PC-9 (cell line): Measurements from ENCODE around the gene PAK4. TPM values are rescaled to one million over a fixed set of nuclear protein-coding genes. Genes with fewer than 3 reads are reported as not detected.

Experiments used
- Bru-seq: library from RNA; stranded (reverse); fragments of 400-500 nt; gene quantifications from one replicate; lab custom pipeline; 2021; lab: Mats Ljungman, UMichigan
- BruChase-seq, 2 experiments: library from RNA; stranded (reverse); fragments of 400-500 nt; gene quantifications; one replicate each; lab custom pipeline; 2021; lab: Mats Ljungman, UMichigan
- BruUV-seq: library from RNA; stranded (reverse); fragments of 400-500 nt; replicated peaks from 2 replicates; lab custom pipeline; 2021; lab: Mats Ljungman, UMichigan
- CTCF ChIA-PET: fragments of 300-600 bp; sonication (Branson Sonifier 250); formaldehyde crosslinking; loops from one replicate; lab custom pipeline; 2022; ENCODE audit warnings: antibody characterized with exemption; lab: Charles Lee
- POLR2A ChIA-PET: fragments of 300-600 bp; sonication (Branson Sonifier 250); formaldehyde crosslinking; loops from one replicate; lab custom pipeline; 2022; ENCODE audit warnings: antibody characterized with exemption; ENCODE audit not compliant: unreplicated experiment; lab: Charles Lee
- DNase-seq, 2 experiments: peaks; one replicate each; pipeline versions ENCODE4 v3.0.0 to v3.0.0-alpha.2; 2015 to 2022; ENCODE audit warnings: mixed read lengths in 1 of 2
- H2AFZ ChIP-seq: fragments of 200-600 bp; sonication (generic); 2 replicates; pipeline ENCODE4 v1.8.1; 2017; ENCODE audit warnings: antibody characterized with exemption
- H3F3A ChIP-seq: fragments of 200-600 bp; sonication (generic); 2 replicates; pipeline ENCODE4 v1.8.1; 2017; ENCODE audit warnings: antibody characterized with exemption, mild to moderate bottlenecking, low read depth; ENCODE audit not compliant: insufficient read depth
- H3K27ac ChIP-seq: fragments of 200-600 bp; sonication (generic); 2 replicates; pipeline ENCODE4 v1.6.1; 2016; ENCODE audit warnings: mixed run types
- H3K27me3 ChIP-seq: fragments of 200-600 bp; sonication (generic); 2 replicates; pipeline ENCODE4 v1.6.1; 2016; ENCODE audit warnings: low read depth, mixed run types; ENCODE audit not compliant: insufficient read depth
- H3K36me3 ChIP-seq: fragments of 200-600 bp; sonication (generic); 2 replicates; pipeline ENCODE4 v1.6.1; 2016; ENCODE audit warnings: low read depth, mixed run types
- H3K4me1 ChIP-seq: fragments of 200-600 bp; sonication (generic); replicated peaks from 2 replicates; pipeline ENCODE4 v1.6.1; 2016; ENCODE audit warnings: mixed run types; ENCODE audit not compliant: insufficient read depth
- H3K4me2 ChIP-seq: fragments of 200-600 bp; sonication (generic); 2 replicates; pipeline ENCODE4 v1.6.1; 2017; ENCODE audit warnings: mixed run types
- H3K4me3 ChIP-seq: fragments of 200-600 bp; sonication (generic); 2 replicates; pipeline ENCODE4 v1.6.1; 2016; ENCODE audit warnings: mixed run types
- H3K79me2 ChIP-seq: fragments of 200-600 bp; sonication (generic); 2 replicates; pipeline ENCODE4 v1.6.1; 2017; ENCODE audit warnings: low read depth, mixed run types
- H3K9me2 ChIP-seq: fragments of 200-600 bp; sonication (generic); 2 replicates; pipeline ENCODE4 v1.8.1; 2017; ENCODE audit warnings: mild to moderate bottlenecking; ENCODE audit not compliant: insufficient read depth
- H3K9me3 ChIP-seq: fragments of 200-600 bp; sonication (generic); 2 replicates; pipeline ENCODE4 v1.8.1; 2016; ENCODE audit warnings: low read depth; ENCODE audit not compliant: insufficient read depth
- H4K20me1 ChIP-seq: fragments of 200-600 bp; sonication (generic); 2 replicates; pipeline ENCODE4 v1.8.1; 2017; ENCODE audit not compliant: insufficient read depth
- EZH2 ChIP-seq: fragments of 200-600 bp; sonication (generic); IDR thresholded peaks from 2 replicates; pipeline ENCODE4 v1.8.0; 2017; ENCODE audit warnings: antibody characterized with exemption, low read depth
- intact Hi-C: fragments of 100-400 bp; cut with micrococcal nuclease; formaldehyde crosslinking; loops from one replicate; pipeline ENCODE4 v1.10.0; 2022; ENCODE audit not compliant: unreplicated experiment
- long read RNA-seq: library from polyadenylated mRNA; stranded (forward); transcript quantifications from one replicate; pipeline ENCODE4 v2.0.0, GENCODE V29; 2022
- total RNA-seq: library from RNA; stranded (reverse); gene quantifications from 2 replicates; pipeline ENCODE4 v1.2.3, GENCODE V29; 2021
- TF ChIP-seq, protein P1 (sequence below): fragments of 200-600 bp; sonication (generic); conservative IDR thresholded peaks from 2 replicates; pipeline ENCODE4 v1.6.1; 2017; ENCODE audit warnings: mixed run types, antibody characterized with exemption, mild to moderate bottlenecking, moderate library complexity

Gene PAK4
- total RNA-seq (77.8 and 90.2 TPM in 2 replicates), Bru-seq, nascent RNA (percentile 70 among the genes with signal in this experiment), BruChase-seq, experiment 1, labeled RNA remaining after a 2-hour chase (percentile 63 among the genes with signal in this experiment), BruChase-seq, experiment 2, labeled RNA remaining after a 6-hour chase (percentile 73 among the genes with signal in this experiment)
- long read RNA-seq, full-length matches to known transcripts = 17 of 76 reads
- long read RNA-seq, partial matches to known transcripts = 10 of 76 reads
- long read RNA-seq, other reads (novel, unspliced or antisense) = 49 of 76 reads

- ChIA-PET POLR2A (interaction anchor here (0.6 kb wide), 1 partner anchor 310 kb away, joined by 4 read pairs; the partner anchor contains the start of gene RPS16), CTCF (no interaction called here)
- no peaks in the 10 kb centered on the region for H3K9me2 ChIP-seq
- peak within 1 kb of the TSS; percentile 83 for H3K4me2 ChIP-seq
- peak within 1 kb of the TSS; percentile 80 for H3K4me3 ChIP-seq
- TF ChIP-seq EZH2 = no peak
- TF ChIP-seq, protein P1, sequence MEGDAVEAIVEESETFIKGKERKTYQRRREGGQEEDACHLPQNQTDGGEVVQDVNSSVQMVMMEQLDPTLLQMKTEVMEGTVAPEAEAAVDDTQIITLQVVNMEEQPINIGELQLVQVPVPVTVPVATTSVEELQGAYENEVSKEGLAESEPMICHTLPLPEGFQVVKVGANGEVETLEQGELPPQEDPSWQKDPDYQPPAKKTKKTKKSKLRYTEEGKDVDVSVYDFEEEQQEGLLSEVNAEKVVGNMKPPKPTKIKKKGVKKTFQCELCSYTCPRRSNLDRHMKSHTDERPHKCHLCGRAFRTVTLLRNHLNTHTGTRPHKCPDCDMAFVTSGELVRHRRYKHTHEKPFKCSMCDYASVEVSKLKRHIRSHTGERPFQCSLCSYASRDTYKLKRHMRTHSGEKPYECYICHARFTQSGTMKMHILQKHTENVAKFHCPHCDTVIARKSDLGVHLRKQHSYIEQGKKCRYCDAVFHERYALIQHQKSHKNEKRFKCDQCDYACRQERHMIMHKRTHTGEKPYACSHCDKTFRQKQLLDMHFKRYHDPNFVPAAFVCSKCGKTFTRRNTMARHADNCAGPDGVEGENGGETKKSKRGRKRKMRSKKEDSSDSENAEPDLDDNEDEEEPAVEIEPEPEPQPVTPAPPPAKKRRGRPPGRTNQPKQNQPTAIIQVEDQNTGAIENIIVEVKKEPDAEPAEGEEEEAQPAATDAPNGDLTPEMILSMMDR = no peak
- peaks cover 47% of the 10 kb centered on the region for H3K79me2 ChIP-seq
- H3K9me3 ChIP-seq = no peaks in the 10 kb centered on the region
- H4K20me1 ChIP-seq = peaks cover 30% of the 10 kb centered on the region
- H3K36me3 ChIP-seq = no peaks in the 10 kb centered on the region
- peaks cover 18% of the 10 kb centered on the region; the same call in 1 of the 2 replicates for H3F3A ChIP-seq
- peak within 1 kb of the TSS; percentile 74 for H2AFZ ChIP-seq
- H3K4me1 ChIP-seq = peaks cover 9% of the 10 kb centered on the region
- intact Hi-C loops = loop anchor here (1.0 kb wide), 3 partner anchors 29 to 287 kb away; partner anchors contain the start of gene PLEKHG2
- DNase-seq = peak; percentile 92 to 97
- BruUV-seq = no TSS peak
- no peaks in the 10 kb centered on the region for H3K27me3 ChIP-seq
- peak within 1 kb of the TSS; percentile 27; the same call in 1 of the 2 replicates for H3K27ac ChIP-seq
These were observed at the start of gene PAK4 for GRCh38 chr19:39125554-39126311. PAK4 (plus strand) TSS chr19:39125786; CDS start chr19:39169554, 43,768 bp downstream.

DNA sequence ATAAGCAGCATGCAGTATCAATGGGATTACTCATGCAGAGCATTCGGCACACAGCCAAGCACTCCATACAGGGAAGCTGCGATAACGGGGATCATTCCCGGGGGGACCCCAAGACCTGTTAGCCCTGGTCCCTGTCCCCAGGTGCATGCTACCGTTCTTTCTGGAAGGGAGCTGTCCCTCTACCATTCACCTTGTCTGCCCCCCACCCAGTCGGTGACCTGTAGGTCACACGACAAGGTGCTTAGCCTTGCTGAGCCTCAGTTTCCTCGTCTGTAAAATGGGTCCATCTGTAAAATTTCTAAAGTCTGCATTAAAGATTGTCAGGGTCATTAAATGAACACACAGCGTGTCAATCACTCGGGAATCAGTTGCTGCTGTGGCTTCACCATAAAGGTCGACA lies 48.3 kb upstream of the PAK4 start:
- H2AFZ ChIP-seq = no peak overlapping the region
- peak overlapping the region; percentile 92 for H3K27ac ChIP-seq
- no peak for DNase-seq
- ChIA-PET POLR2A (no interaction called here), CTCF (interaction anchor here (0.6 kb wide), 2 partner anchors 293 to 1228 kb away, joined by 7 read pairs; no protein-coding TSS in a partner anchor)
- intact Hi-C loops = no loop called here
- no peaks in the 10 kb centered on the region for H3K9me2 ChIP-seq
- no peaks in the 10 kb centered on the region for H4K20me1 ChIP-seq
- peaks cover 55% of the 10 kb centered on the region for H3K4me1 ChIP-seq
- H3K9me3 ChIP-seq = no peaks in the 10 kb centered on the region
- no peaks in the 10 kb centered on the region for H3K27me3 ChIP-seq
- no peak for TF ChIP-seq EZH2
- TF ChIP-seq, protein P1 = no peak
- H3K4me3 ChIP-seq = no peak overlapping the region
- no peak overlapping the region for H3K4me2 ChIP-seq
- H3K79me2 ChIP-seq = peaks cover 23% of the 10 kb centered on the region
- no peaks in the 10 kb centered on the region for H3K36me3 ChIP-seq
- no TSS peak for BruUV-seq
- peaks cover 57% of the 10 kb centered on the region for H3F3A ChIP-seq
